ENCODE data around the gene HBP1. TPM values are rescaled to one million over a fixed set of nuclear protein-coding genes. Genes with fewer than 3 reads are reported as not detected.

HBP1 gene
- total RNA-seq, 4 donors from 2014 or later: 70.6 to 172 (median 143) TPM

DNA sequence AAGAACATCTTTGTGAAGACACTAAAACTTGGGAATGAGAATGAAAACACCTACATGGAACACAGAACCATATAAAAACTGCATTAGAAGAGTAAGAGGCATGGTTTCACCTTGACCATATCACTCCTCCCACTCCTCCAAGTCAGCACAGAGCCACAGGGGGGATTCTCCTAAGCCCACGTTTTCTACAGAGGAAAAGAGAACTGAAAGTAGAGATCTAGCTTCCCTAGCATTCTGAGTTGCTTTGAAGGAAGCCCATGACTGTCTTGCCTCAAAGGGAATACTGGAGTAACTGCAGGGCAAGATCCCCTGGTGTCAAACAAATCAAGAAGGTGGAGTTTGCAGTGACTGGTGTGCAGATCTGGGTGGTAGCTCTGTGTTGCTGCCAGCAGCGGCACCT lies 43.9 kb downstream of the HBP1 start:
- TF ChIP-seq, protein P1, sequence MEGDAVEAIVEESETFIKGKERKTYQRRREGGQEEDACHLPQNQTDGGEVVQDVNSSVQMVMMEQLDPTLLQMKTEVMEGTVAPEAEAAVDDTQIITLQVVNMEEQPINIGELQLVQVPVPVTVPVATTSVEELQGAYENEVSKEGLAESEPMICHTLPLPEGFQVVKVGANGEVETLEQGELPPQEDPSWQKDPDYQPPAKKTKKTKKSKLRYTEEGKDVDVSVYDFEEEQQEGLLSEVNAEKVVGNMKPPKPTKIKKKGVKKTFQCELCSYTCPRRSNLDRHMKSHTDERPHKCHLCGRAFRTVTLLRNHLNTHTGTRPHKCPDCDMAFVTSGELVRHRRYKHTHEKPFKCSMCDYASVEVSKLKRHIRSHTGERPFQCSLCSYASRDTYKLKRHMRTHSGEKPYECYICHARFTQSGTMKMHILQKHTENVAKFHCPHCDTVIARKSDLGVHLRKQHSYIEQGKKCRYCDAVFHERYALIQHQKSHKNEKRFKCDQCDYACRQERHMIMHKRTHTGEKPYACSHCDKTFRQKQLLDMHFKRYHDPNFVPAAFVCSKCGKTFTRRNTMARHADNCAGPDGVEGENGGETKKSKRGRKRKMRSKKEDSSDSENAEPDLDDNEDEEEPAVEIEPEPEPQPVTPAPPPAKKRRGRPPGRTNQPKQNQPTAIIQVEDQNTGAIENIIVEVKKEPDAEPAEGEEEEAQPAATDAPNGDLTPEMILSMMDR (IDR thresholded peaks at IDR 0.05 in 4 of 5, conservative IDR thresholded peaks at IDR 0.05 in 1 of 5): no peak
- intact Hi-C loops (cut with DNase I; ENCODE audit: low total_unique reads) (no loop called here), in situ Hi-C loops (cut with MboI; ENCODE audit: low sequenced_read_pairs in 4 of 4) (loop anchor here in 1 of 4 donors (25.0 kb wide), 1 partner anchor 500 kb away; no protein-coding TSS in a partner anchor)
- no peak overlapping the region for H3K4me3 ChIP-seq
- DNase-seq (no peak), ATAC-seq (no peak)
- H3K27ac ChIP-seq: no peak overlapping the region
- H3K36me3 ChIP-seq: no peaks in the 10 kb centered on the region
- H3K27me3 ChIP-seq: no peaks in the 10 kb centered on the region
- H3K4me1 ChIP-seq: peaks cover 13 to 15% of the 10 kb centered on the region in 2 donors
- no peaks in the 10 kb centered on the region for H3K9me3 ChIP-seq

DNA sequence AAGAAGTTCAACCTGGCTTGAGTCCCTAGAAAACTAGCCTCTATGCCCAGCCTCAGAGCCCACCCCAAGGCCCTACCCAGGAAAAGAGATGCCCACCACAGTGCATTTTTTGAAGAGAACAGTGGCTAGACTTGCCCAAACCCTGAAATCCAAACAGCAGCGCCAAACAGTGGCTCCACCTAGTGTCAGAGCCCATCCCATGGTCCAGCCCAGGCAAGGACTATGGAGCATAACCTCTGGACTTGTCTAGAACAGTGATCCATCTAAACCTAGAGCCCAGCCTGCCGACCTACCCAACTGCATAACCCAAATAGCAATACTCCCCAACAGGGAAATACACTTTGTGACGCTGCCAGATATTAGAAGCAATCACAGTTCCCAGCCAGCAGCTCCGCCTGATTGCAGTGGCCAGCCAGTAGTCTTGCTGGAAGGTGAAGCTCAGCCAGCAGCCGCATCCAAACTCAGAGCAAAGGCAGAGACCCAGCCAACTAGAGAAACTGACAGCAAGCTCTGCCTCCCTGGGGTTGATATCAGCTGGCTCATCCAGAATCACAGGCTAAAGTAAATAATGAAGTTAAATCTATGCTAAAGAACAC lies 44.5 kb downstream of the HBP1 start:
- H3K4me3 ChIP-seq: no peak overlapping the region
- peaks cover 7 to 9% of the 10 kb centered on the region in 2 donors for H3K4me1 ChIP-seq
- ATAC-seq: no peak
- H3K36me3 ChIP-seq: no peaks in the 10 kb centered on the region
- intact Hi-C loops (cut with DNase I; ENCODE audit: low total_unique reads) (no loop called here), in situ Hi-C loops (cut with MboI; ENCODE audit: low sequenced_read_pairs in 4 of 4) (loop anchor here in 1 of 4 donors (25.0 kb wide), 1 partner anchor 499 kb away; no protein-coding TSS in a partner anchor)
- TF ChIP-seq POLR2A (IDR thresholded peaks at IDR 0.05): no peak
- TF ChIP-seq, protein P1 (IDR thresholded peaks at IDR 0.05 in 4 of 5, conservative IDR thresholded peaks at IDR 0.05 in 1 of 5): no peak
- no peak overlapping the region for H3K27ac ChIP-seq
- DNase-seq: peak in 1 of 2 donors; percentile 21
- H3K27me3 ChIP-seq: no peaks in the 10 kb centered on the region
- no peaks in the 10 kb centered on the region for H3K9me3 ChIP-seq

DNA sequence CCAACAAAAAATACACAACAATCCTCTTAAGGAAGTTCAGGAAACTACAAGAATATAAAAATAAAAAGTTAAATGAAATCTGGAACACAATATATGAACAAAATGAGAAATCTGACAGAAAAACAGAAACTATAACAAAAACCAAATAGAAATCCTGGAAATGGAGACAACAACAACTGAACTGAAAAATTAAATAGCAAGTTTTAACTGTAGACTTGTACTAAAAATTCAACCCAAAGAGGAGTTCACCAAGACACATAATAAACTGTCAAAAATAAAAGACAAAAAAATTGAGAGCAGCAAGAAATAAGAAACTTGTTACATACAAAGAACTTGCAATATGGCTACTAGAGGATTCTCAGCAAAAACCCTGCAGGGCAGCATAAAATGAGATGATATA lies 45.1 kb downstream of the HBP1 start:
- ATAC-seq (no peak), DNase-seq (no peak)
- in situ Hi-C loops (cut with MboI; ENCODE audit: low sequenced_read_pairs in 4 of 4) (loop anchor here in 1 of 4 donors (25.0 kb wide), 1 partner anchor 498 kb away; no protein-coding TSS in a partner anchor), intact Hi-C loops (cut with DNase I; ENCODE audit: low total_unique reads) (no loop called here)
- H3K27me3 ChIP-seq: no peaks in the 10 kb centered on the region
- no peak overlapping the region for H3K4me3 ChIP-seq
- peaks cover 3 to 5% of the 10 kb centered on the region in 2 donors for H3K4me1 ChIP-seq
- TF ChIP-seq POLR2A (IDR thresholded peaks at IDR 0.05): no peak
- TF ChIP-seq, protein P1 (IDR thresholded peaks at IDR 0.05 in 4 of 5, conservative IDR thresholded peaks at IDR 0.05 in 1 of 5): no peak
- H3K27ac ChIP-seq: no peak overlapping the region
- no peaks in the 10 kb centered on the region for H3K36me3 ChIP-seq
- no peaks in the 10 kb centered on the region for H3K9me3 ChIP-seq

DNA sequence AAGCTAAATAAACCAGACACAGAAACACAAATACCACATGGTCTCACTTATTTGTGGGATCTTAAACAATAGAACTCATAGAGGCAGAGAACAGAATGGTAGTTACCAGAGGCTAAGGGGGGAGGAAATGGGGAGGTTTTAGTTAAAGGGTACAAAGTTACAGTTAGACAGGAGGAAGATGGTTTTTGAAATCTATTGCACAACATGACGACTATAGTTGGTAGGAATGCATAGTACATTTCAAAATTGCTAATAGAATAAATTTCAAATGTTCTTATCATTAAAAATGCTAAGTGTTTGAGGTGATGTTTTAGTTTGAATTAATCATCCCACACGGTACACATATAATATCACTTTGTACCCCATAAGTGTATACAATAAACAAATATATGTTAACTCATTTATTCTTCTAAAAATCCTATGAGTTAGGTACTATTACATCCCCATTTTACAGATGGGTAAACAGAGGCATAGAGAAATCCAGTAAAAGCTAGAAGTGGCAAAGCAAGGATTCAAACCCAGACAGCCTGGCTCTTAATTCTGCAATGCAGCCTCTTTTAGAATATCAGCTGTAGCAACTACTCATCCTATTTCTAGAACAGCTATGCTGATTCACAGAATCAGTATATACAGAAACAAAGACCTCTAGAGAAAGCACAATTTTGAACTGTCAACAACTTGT lies 50.9 kb downstream of the HBP1 start:
- peaks cover 9 to 11% of the 10 kb centered on the region in 2 donors for H3K4me1 ChIP-seq
- no peaks in the 10 kb centered on the region for H3K9me3 ChIP-seq
- no peak for ATAC-seq
- H3K27ac ChIP-seq: peak overlapping the region in 1 of 4 donors; percentile 25
- H3K36me3 ChIP-seq: no peaks in the 10 kb centered on the region
- TF ChIP-seq POLR2A (IDR thresholded peaks at IDR 0.05): no peak
- TF ChIP-seq, protein P1 (IDR thresholded peaks at IDR 0.05 in 4 of 5, conservative IDR thresholded peaks at IDR 0.05 in 1 of 5): no peak
- H3K4me3 ChIP-seq: no peak overlapping the region
- no peaks in the 10 kb centered on the region for H3K27me3 ChIP-seq
- DNase-seq: no peak
- in situ Hi-C loops (cut with MboI; ENCODE audit: low sequenced_read_pairs in 4 of 4): loop anchor here in 1 of 4 donors (25.0 kb wide), 1 partner anchor 493 kb away; no protein-coding TSS in a partner anchor
- intact Hi-C loops (cut with DNase I; ENCODE audit: low total_unique reads): no loop called here
